AG04450 (cell line): ENCODE measurements around the gene XXYLT1. TPM values are rescaled to one million over a fixed set of nuclear protein-coding genes. Genes with fewer than 3 reads are reported as not detected.

Experiments
- CTCF ChIA-PET: fragments of 300-600, 350-600 bp; formaldehyde crosslinking; extraction: SDS; loops from one replicate; lab custom pipeline; 2022; ENCODE audit warnings: antibody characterized with exemption, inconsistent platforms; lab: Charles Lee
- POLR2A ChIA-PET: fragments of 350-600 bp; formaldehyde crosslinking; extraction: SDS; loops from one replicate; lab custom pipeline; 2021; ENCODE audit warnings: antibody characterized with exemption, inconsistent platforms; lab: Yijun Ruan, JAX
- DNase-seq: peaks from one replicate; pipeline ENCODE4 v3.0.0-alpha.2; 2011; ENCODE audit warnings: low read depth, low spot score
- H3K27ac ChIP-seq: one replicate; pipeline ENCODE4 v1.5.1; 2012; ENCODE audit warnings: low read depth, low read length, control low read depth
- H3K27me3 ChIP-seq: one replicate; pipeline ENCODE4 v1.6.0; 2012; ENCODE audit warnings: low read length; ENCODE audit not compliant: control insufficient read depth, insufficient read depth
- H3K4me3 ChIP-seq: 2 replicates; pipeline ENCODE4 v1.5.1; 2011; ENCODE audit warnings: mild to moderate bottlenecking, low read depth, low read length, control low read depth
- H3K9me3 ChIP-seq: 2 replicates; pipeline ENCODE4 v1.5.1; 2012; ENCODE audit warnings: low read length; ENCODE audit not compliant: control insufficient read depth, insufficient read depth
- polyA plus RNA-seq: library from polyadenylated mRNA; depleted of rRNA; stranded (reverse); fragments of >200 nt; gene quantifications from 2 replicates; pipeline ENCODE4 v1.2.3, GENCODE V29; 2011
- TF ChIP-seq, protein P1 (sequence below): IDR thresholded peaks from 2 replicates; pipeline ENCODE4 v1.5.1; 2011; ENCODE audit warnings: low read depth, low read length, control low read depth, inconsistent platforms

The XXYLT1 gene
- polyA plus RNA-seq, 1 experiment = 16.5 TPM

DNA sequence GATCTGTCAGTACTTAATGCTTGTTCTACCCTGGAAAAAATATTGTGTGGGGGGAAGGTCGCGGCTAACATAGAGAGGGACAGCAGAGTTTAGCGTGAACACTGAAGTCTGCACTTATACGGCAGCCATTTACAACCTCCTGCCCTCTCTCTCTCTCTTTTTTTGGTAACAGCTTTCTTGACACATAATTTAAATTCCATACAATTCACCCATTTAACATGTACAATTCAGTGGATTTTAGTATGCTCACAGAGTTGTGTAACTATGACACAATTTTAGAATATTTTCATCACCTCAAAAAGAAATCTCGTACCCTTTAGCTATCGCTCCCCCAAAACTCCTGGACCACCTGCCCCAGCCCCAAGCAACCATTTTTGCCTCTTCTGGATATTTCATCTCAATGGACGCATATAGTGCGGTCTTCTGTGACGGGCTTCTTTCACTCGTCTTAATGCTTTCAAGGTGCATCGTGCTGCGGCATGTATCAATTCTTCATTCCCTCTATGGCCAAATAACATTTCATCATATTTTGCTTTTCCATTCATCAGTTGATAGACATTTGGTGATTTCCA, 141.8 kb downstream of the XXYLT1 start:
- Histone ChIP-seq H3K27me3 (no peaks in the 10 kb centered on the region), H3K9me3 (no peaks in the 10 kb centered on the region), H3K27ac (no peak overlapping the region), H3K4me3 (no peak overlapping the region)
- ChIA-PET CTCF (interaction anchor here (0.8 to 1.6 kb wide), 3 partner anchors 9 to 142 kb away, joined by 3 to 5 read pairs (median 4); partner anchors contain the start of gene XXYLT1), POLR2A (no interaction called here)
- TF ChIP-seq, protein P1, sequence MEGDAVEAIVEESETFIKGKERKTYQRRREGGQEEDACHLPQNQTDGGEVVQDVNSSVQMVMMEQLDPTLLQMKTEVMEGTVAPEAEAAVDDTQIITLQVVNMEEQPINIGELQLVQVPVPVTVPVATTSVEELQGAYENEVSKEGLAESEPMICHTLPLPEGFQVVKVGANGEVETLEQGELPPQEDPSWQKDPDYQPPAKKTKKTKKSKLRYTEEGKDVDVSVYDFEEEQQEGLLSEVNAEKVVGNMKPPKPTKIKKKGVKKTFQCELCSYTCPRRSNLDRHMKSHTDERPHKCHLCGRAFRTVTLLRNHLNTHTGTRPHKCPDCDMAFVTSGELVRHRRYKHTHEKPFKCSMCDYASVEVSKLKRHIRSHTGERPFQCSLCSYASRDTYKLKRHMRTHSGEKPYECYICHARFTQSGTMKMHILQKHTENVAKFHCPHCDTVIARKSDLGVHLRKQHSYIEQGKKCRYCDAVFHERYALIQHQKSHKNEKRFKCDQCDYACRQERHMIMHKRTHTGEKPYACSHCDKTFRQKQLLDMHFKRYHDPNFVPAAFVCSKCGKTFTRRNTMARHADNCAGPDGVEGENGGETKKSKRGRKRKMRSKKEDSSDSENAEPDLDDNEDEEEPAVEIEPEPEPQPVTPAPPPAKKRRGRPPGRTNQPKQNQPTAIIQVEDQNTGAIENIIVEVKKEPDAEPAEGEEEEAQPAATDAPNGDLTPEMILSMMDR = no peak
- no peak for DNase-seq

DNA sequence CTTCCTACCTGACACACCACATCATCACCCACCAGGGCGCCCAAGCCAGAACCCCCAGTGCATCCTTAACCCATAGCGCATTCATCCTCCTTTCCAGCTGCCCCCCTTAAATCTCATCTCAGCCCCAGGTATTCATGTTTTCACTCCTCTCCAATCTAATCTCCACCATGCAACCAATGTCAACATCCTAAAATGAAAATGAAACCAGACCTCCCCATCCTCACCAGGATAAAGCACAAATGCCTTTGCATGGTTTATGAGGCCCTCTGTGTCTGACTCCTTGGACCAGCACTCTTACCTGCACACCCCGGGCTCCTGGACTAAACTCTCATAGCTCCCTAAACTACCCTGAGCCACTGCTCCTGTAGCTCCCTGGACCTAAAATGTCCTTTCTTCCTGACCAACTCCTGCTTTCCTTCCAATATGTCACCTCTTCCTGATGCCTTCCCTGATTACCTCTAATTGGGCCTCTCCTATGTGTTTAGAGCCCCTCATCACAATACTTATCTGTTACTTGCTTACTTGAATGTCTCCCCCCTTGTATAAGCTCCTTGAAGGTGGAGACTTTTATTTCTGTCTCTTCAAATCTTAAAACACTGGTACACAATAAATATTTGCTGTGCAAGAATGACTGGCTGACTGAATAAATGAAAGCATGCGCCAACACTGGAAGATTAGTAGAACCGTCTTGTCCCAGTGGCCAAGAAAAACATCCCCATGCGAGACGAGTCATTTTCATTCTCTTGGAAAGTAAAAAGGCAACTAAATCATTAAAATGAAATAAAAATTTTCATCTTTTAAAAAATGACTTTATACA, 142.5 kb downstream of the XXYLT1 start:
- Histone ChIP-seq H3K9me3 (no peaks in the 10 kb centered on the region), H3K4me3 (no peak overlapping the region), H3K27ac (no peak overlapping the region), H3K27me3 (no peaks in the 10 kb centered on the region)
- no peak for DNase-seq
- POLR2A ChIA-PET = no interaction called here
- TF ChIP-seq, protein P1 = no peak
- CTCF ChIA-PET = interaction anchor here (0.8 to 1.6 kb wide), 3 partner anchors 9 to 143 kb away, joined by 3 to 5 read pairs (median 4); partner anchors contain the start of gene XXYLT1

DNA sequence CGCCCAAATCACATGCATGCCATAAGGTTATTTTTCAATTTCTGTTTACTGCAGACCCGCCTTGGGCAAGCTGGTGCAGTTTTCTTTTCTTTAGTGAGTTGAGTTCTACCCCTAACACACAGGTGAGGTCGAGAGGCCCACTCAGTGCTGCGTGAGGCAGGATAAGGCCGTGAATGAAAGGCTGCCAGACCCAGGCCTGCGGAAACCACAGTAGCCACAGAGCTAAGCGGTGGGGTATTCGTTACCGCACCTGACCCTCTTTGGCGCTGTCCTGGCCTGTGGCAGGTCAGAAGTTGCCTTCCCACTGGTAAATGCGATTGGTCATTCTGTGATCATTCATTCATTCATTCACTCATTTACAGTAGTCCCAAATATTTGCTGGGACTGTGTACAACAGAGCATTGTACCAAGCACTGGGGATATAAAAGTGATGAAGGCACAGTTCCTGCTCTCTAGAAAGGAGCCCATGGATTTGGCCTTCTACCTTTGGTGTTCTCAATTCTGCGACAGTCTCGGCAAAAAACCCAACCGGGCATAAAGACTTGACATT, 144.8 kb downstream of the XXYLT1 start:
- ChIA-PET POLR2A (no interaction called here), CTCF (interaction anchor here (1.5 kb wide), 1 partner anchor 19 kb away, joined by 6 read pairs; no protein-coding TSS in a partner anchor)
- Histone ChIP-seq H3K27me3 (no peaks in the 10 kb centered on the region), H3K27ac (no peak overlapping the region), H3K4me3 (no peak overlapping the region), H3K9me3 (no peaks in the 10 kb centered on the region)
- TF ChIP-seq, protein P1 = no peak
- DNase-seq = no peak

DNA sequence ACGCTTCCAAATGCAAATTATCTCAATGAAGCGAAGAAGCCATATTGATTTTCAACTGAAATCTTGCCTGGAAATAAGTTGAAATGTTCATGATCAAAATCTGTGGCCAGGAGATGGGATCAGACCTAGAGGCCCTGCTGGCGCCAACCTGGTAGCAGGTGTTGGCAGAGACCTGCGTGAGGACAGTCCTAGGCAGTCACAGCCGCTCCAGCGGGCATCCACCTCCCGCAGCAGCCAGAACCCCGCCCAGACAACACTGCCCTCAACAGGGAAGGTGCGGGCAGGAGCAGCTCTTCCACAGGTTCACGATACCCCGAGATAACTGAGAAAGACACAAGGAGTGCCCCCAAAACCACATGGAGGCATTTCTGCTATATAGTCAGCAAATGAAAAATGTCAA, 145.3 kb downstream of the XXYLT1 start:
- no peak overlapping the region for H3K27ac ChIP-seq
- no peaks in the 10 kb centered on the region for H3K9me3 ChIP-seq
- no peak overlapping the region for H3K4me3 ChIP-seq
- DNase-seq = no peak
- TF ChIP-seq, protein P1 = no peak
- ChIA-PET POLR2A (no interaction called here), CTCF (interaction anchor here (0.9 to 1.5 kb wide), 3 partner anchors 19 to 454 kb away, joined by 3 to 6 read pairs (median 3); partner anchors contain the start of gene LSG1)
- no peaks in the 10 kb centered on the region for H3K27me3 ChIP-seq
